Measurements from ENCODE around the gene ARHGEF16.

DNA sequence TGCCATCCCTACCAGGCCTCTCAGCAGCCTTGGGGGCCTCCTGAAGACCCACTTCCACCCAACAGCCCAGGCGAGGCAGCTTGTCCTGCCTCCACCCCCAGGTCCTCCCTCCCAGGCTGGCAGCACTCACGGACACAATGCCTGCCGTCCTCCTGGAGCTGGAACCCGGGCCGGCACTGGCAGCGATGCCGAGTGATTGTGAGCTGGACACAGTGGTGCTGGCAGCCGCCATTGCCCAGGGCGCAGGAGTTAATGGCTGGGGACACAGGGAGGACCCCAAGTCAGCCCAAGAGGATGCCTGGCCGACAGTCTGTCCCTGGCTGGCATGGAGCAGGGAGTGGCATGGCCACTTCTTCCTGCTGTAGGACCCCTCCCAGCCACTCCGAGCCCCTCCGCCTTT is 60.8 kb downstream of the ARHGEF16 start:
- TF ChIP-seq, protein P1, sequence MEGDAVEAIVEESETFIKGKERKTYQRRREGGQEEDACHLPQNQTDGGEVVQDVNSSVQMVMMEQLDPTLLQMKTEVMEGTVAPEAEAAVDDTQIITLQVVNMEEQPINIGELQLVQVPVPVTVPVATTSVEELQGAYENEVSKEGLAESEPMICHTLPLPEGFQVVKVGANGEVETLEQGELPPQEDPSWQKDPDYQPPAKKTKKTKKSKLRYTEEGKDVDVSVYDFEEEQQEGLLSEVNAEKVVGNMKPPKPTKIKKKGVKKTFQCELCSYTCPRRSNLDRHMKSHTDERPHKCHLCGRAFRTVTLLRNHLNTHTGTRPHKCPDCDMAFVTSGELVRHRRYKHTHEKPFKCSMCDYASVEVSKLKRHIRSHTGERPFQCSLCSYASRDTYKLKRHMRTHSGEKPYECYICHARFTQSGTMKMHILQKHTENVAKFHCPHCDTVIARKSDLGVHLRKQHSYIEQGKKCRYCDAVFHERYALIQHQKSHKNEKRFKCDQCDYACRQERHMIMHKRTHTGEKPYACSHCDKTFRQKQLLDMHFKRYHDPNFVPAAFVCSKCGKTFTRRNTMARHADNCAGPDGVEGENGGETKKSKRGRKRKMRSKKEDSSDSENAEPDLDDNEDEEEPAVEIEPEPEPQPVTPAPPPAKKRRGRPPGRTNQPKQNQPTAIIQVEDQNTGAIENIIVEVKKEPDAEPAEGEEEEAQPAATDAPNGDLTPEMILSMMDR (IDR thresholded peaks at IDR 0.05) = no peak
- TF ChIP-seq POLR2A (IDR thresholded peaks at IDR 0.05) = no peak

All from breast epithelium (tissue), 3 donors.